Measurements from ENCODE around the gene PROSER2.

- TF ChIP-seq CTCF (IDR thresholded peaks at IDR 0.05; ENCODE audit: low read depth, low read length, missing input control) (no peak), MAX (IDR thresholded peaks at IDR 0.05) (no peak), TAF1 (conservative IDR thresholded peaks at IDR 0.05) (no peak)
Observed at GRCh38 chr10:11913079-11913641, 90.0 kb downstream of the PROSER2 start.

All from liver (tissue), 3 donors.